Measurements from ENCODE around the gene TSPAN18.

The TSPAN18 gene

GRCh38 chr11:44748606-44749005 is 21.8 kb downstream of the TSPAN18 start:
- TF ChIP-seq CTCF (IDR thresholded peaks at IDR 0.05), result no peak

- no peak for TF ChIP-seq CTCF (IDR thresholded peaks at IDR 0.05)
These were observed 22.4 kb downstream of the TSPAN18 start for GRCh38 chr11:44749189-44749588.

GRCh38 chr11:44750551-44751465 is 24.0 kb downstream of the TSPAN18 start:
- TF ChIP-seq CTCF (IDR thresholded peaks at IDR 0.05), result no peak

- TF ChIP-seq CTCF (IDR thresholded peaks at IDR 0.05), result no peak
These were observed 25.5 kb downstream of the TSPAN18 start for GRCh38 chr11:44752300-44752699.

- no peak for TF ChIP-seq CTCF (IDR thresholded peaks at IDR 0.05)
These were observed 26.0 kb downstream of the TSPAN18 start for GRCh38 chr11:44752713-44753112.

GRCh38 chr11:44753961-44754645 is 27.3 kb downstream of the TSPAN18 start:
- no peak for TF ChIP-seq CTCF (IDR thresholded peaks at IDR 0.05)

- no peak for TF ChIP-seq CTCF (IDR thresholded peaks at IDR 0.05)
These were observed 28.3 kb downstream of the TSPAN18 start for GRCh38 chr11:44754876-44755555.
